ENCODE results near the gene MYDGF. TPM values are rescaled to one million over a fixed set of nuclear protein-coding genes. Genes with fewer than 3 reads are reported as not detected.

The MYDGF gene
- total and polyA plus RNA-seq, 9 of the 15 experiments (the other 6 are each of a cell fraction or from before 2014, with no cell fraction given), result 4.2 to 141 (median 82.1) TPM

GRCh38 chr19:4669723-4670480, at the start of gene MYDGF (continued):
- TF ChIP-seq NKRF (IDR thresholded peaks at IDR 0.05; ENCODE audit: borderline replicate concordance) (peak; percentile 84; the same call in 1 of the 2 replicates), THAP12 (CRISPR knock-in tag; IDR thresholded peaks at IDR 0.05) (peak; percentile 74), NCOR1 (IDR thresholded peaks at IDR 0.05) (no peak), CREBBP (IDR thresholded peaks at IDR 0.05; ENCODE audit: low read depth, low read length) (no peak), RNF219 (CRISPR knock-in tag; IDR thresholded peaks at IDR 0.05) (no peak), ZNF589 (CRISPR knock-in tag; IDR thresholded peaks at IDR 0.05; ENCODE audit: low read depth) (no peak), ZNF639 (CRISPR knock-in tag; conservative IDR thresholded peaks at IDR 0.05 in 1 of 2, IDR thresholded peaks at IDR 0.05 in 1 of 2) (peak in 1 of 2 experiments; percentile 65; a peak in 1 of 4 replicates), POLR2H (tag; IDR thresholded peaks at IDR 0.05; ENCODE audit: low read depth) (no peak), KLF6 (CRISPR knock-in tag; IDR thresholded peaks at IDR 0.05; ENCODE audit: borderline replicate concordance) (peak; percentile 64; the same call in 1 of the 2 replicates), KHSRP (IDR thresholded peaks at IDR 0.05) (no peak), ZNF277 (CRISPR knock-in tag; IDR thresholded peaks at IDR 0.05; ENCODE audit: borderline replicate concordance) (no peak), GABPB1 (CRISPR knock-in tag; IDR thresholded peaks at IDR 0.05) (no peak), ZZZ3 (IDR thresholded peaks at IDR 0.05) (no peak), RBM17 (IDR thresholded peaks at IDR 0.05; ENCODE audit: borderline replicate concordance, low read depth, low read length) (no peak), MEIS2 (IDR thresholded peaks at IDR 0.05; ENCODE audit: partially characterized antibody) (no peak)

All from K562 (cell line).